Prostate gland (tissue), 2 donors: Measurements from ENCODE around the gene PATE1.

Experiments used
- POLR2A ChIP-seq: fragments of 450-650 bp; IDR thresholded peaks from one replicate; pipeline ENCODE4 v1.6.1; 2016; ENCODE audit warnings: antibody characterized with exemption, mild to moderate bottlenecking
- POLR2AphosphoS5 ChIP-seq: sonication (generic); formaldehyde crosslinking; IDR thresholded peaks from one replicate; pipeline ENCODE4 v1.6.1; 2017; ENCODE audit warnings: antibody characterized with exemption
- TF ChIP-seq, protein P1 (sequence below), 4 experiments: fragments of 200-600 bp in 2 of 4; fragments of 450-650 bp in 2 of 4; sonication (generic) in 2 of 4; IDR thresholded peaks; 1 replicate in 3 of 4; 2 replicates in 1 of 4; pipeline ENCODE4 v1.5.1; 2016 to 2019; ENCODE audit warnings: antibody characterized with exemption in 4 of 4, mild to moderate bottlenecking in 2 of 4, moderate library complexity in 2 of 4

DNA sequence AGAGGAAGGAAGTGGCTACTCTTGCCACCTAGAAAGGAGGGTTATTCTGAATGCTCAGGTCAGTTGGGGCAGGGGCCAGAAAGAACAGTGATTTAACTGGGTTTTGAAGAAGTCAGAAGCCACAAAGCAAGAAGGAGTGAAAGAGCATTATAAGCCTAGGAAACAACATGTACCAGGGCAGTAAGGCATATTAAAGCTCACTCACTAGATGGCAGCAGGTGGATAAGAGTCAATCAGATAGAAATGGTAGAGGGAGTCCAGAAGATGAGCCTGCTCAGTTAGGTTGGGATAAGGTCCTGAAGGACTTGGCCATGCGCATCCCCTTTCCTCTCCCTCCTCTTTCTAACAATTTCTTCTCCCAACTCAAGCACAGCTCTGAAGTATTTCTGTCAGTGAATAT lies 22.0 kb upstream of the PATE1 start:
- TF ChIP-seq, protein P1, sequence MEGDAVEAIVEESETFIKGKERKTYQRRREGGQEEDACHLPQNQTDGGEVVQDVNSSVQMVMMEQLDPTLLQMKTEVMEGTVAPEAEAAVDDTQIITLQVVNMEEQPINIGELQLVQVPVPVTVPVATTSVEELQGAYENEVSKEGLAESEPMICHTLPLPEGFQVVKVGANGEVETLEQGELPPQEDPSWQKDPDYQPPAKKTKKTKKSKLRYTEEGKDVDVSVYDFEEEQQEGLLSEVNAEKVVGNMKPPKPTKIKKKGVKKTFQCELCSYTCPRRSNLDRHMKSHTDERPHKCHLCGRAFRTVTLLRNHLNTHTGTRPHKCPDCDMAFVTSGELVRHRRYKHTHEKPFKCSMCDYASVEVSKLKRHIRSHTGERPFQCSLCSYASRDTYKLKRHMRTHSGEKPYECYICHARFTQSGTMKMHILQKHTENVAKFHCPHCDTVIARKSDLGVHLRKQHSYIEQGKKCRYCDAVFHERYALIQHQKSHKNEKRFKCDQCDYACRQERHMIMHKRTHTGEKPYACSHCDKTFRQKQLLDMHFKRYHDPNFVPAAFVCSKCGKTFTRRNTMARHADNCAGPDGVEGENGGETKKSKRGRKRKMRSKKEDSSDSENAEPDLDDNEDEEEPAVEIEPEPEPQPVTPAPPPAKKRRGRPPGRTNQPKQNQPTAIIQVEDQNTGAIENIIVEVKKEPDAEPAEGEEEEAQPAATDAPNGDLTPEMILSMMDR (IDR thresholded peaks at IDR 0.05), result no peak
- no peak for TF ChIP-seq POLR2AphosphoS5
- TF ChIP-seq POLR2A, result no peak
